ENCODE data around the gene MED14.
"Not testable (repeated sequence)": the region's sequence is repeated elsewhere in the genome, so short reads cannot be mapped to it uniquely, and the experiment has no call there.

The MED14 gene

GRCh38 chrX:40735325-40736169, at the start of gene MED14:
TSS of gene MED14 (minus strand) at chrX:40735542. CDS start at chrX:40735412, 130 bp downstream.
- peak; percentile 85 for DNase-seq

DNA sequence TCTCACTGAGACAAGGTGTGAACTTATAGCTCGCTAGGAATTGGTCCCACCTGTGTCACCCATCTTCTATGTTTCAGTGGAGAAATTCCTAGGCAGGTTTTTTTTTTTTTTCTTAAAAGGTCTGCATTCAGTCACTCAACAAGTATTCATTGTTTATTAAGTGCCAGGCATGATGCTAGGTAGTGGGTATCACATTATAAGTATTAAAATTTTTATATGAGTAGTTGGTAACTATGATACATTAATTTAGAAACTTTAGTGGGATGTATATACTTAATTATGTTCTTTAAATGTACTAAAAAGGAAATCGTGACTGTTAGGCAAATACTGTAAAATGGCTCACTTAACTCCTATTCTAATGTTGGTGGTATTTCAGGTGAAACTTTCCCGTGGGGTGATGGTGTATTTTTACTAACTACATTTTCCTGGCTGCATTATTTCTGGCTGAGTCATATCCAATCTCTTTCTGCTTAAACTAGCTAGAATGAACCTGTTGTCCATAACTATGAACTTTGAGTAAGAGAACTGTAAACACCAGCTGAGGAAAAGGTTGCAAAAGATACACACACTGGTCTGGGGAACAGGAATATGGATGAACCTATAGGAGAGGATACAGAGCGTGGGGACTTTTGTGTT, 49.3 kb upstream of the MED14 start:
- DNase-seq: no peak

- not testable (repeated sequence) for DNase-seq
Observed at GRCh38 chrX:40782644-40783259, 47.4 kb upstream of the MED14 start.

DNA sequence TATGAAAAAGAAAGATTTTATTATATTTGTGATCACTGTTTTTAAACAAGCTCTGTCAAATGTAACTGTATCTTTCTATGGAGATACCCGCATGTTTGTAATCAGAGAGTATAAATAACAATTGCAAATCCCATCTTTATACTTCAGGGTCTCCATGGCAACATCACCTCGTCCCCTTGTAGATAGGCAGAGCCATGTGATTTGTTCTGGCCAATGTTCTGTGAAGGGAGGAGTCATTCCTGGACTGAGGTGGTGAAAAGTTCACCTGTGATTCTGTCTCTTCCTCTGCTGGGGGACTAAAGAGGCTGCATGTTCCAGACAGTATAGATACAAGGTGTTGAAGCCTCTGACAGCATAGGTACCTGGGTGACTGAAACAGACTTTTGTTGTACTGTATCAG, 45.6 kb upstream of the MED14 start:
- DNase-seq: no peak

- no peak for DNase-seq
Observed at GRCh38 chrX:40780082-40780481, 44.7 kb upstream of the MED14 start.

- DNase-seq: no peak
Observed at GRCh38 chrX:40778861-40779575, 43.7 kb upstream of the MED14 start.

DNA sequence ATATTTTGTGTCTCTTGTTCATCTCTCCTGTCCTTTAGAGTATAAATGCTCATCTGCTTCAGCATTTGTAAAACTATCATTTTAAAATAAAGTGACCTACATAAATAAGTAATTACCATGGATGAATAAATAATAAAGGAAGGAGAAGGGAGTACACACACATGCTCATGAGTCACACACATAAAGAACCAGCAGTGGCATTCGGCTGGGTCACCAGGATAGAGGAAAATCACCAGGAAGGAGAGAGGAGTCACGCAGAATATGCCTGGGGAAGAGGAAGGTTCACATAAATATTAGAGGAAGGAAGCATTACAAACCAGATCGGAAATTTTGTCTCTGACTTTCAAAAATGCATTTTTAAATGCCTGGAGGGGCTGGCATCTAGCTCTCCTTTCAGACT, 38.5 kb upstream of the MED14 start:
- DNase-seq: no peak

DNA sequence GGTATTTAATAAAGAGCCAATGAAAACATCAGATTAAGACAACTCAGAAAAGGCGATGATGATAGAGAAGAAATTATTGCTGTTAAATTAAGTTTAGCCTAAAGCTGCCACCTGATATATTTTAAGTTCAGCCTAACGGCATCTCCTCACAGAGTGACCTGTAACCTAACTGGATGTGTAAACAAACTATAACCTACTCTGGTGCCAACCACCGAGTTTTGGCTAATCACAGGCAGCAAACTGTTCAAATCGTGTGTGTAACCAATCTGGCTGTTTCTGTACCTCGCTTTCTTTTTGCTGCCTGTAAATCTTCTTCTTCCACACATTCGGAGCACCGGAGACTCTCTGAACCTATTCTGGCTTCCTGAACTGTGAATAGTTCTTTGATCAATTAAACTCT, 37.8 kb upstream of the MED14 start:
- no peak for DNase-seq

GRCh38 chrX:40772290-40772689, 36.9 kb upstream of the MED14 start:
- DNase-seq: no peak

DNA sequence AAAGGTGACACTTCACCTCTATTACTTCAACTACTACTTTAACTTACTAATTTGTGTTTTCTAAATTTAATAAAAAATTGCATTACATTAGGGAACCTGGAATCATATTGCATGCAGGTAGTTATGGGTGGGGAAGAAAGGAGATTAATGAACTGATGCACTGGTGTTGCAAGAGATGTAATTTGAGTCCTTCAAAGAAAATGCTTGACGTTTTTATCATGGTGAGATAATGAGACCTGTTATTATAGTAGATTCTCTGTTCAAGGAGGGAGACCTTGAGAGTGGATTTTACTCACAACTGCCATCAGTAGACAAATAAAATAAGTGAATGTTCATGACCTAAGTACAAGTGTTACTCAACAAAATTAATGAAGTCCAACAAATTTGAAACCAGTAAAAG, 26.4 kb upstream of the MED14 start:
- DNase-seq: no peak

DNA sequence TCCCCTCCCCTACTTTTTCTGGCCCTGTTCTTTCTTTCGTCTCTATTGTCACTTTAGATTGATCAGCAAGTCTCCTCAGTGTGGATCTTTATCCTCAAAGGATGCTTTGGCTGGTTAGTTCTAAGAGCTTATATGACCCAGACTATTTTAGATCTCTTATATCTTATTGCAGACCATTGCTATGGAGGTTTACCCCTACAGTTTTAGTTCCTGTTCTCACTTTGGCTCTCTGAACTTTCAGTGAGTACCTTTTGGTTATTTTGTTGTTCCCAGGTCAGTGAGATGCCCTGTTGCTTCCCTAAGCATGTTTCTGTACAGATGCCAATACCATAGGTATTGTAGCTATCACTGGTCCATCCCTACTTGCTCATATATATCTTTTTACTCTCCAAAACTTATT, 24.0 kb upstream of the MED14 start:
- DNase-seq: no peak

DNA sequence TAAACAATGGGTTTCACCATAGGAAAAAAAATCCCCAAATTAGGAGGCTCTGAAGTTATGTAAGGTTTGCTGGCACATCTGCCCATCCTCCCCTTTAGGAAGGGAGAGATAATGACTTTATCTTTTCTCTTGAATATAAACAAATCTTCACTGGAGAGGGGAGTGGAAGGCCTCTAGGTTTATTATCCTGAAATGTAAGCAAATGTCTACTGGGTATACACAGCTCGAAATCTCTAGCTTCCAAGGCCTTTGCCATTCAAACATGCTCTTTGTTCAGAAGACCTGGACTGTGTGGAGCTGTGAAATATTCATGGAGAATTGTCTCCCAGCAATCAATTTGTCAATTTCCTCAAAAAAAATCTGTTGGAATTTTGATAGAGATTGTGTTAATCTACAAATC, 21.7 kb upstream of the MED14 start:
- no peak for DNase-seq

DNA sequence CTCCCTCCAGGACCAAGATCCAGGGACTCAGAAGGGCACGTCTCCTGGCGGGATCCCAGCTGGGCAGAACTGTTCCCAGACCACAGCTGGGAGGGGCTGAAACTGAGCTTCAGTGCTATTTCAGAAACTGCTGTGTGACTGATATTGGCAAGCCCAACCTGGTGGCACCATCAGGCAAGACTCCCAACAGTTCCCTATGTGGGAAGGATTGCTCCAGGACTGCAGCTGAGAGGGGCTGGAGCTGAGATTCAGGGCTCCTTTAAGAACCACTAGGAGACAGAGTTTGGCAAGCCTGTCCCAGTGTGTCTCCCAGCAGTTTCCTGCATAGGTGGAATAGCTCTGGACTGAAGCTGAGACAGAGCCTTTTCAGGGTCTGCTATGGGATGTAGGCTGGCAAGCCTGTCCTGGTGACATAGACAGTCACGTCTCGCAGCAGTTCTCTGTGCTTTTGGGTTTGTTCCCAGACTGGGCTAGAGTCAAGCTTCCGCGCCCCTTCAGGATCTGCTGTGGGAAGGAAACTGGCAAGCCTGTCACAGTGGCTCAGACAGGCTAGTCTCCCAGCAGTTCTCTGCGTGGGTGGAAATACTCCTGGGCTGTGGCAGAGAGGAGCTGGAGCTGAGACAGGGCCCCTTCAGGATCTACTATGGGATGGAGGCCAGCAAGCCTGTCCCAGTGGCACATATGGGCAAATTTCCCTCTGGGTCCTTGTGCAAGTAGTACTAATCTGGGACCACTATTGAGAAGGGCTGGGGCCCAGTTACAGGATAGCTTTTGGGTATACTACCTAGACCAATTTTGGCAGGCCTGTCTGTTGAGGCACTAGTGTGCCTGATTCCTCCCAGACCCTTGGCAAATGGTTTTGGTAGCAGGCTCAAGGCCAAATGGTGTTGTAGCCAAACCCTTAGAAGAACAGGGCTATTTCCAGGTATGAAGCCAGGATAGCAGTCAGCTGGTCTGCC, 20.2 kb upstream of the MED14 start:
- DNase-seq: no peak

- DNase-seq: no peak
Observed at GRCh38 chrX:40749681-40750494, 14.5 kb upstream of the MED14 start.

- no peak for DNase-seq
Observed at GRCh38 chrX:40748977-40749376, 13.6 kb upstream of the MED14 start.

- peak; percentile 39 for DNase-seq
Observed at GRCh38 chrX:40746521-40746920, 11.2 kb upstream of the MED14 start.

DNA sequence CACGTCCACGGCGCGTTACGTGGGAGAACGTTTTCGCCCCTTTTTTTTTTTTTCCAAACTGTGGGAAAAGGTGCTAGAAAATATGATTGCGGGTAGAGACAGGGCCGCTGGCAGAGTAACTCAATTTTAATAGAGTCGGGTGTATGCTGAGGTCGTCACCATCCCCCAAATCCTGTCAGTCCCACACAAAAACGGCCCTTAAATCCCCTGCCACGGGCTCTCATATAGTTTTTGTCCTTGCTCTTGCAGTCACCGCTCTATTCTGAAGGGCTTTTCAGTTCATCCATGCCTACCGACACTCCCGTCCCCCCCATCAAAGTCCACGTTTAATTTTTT, 796 bp upstream of the MED14 start:
- DNase-seq: no peak

DNA sequence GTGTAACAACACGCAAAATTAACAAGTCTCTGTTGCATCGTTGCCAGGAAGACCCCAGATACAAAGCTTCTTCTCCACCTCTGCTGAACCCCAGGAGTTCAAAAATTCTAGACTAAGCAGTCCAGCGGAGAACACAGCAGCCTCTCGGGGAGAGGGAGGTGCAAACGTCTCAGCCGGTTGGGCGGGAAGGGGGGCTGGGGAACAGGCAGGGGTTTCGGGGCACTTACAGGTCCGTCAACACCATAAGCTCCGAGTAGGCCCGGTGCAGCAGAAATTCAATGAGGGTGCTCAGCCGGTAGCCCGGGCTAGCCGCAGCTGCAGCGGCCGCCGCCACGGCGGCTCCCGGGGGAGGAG, 394 bp downstream of the MED14 start:
- peak; percentile 2 for DNase-seq

- no peak for DNase-seq
Observed at GRCh38 chrX:40733706-40734105, 1.6 kb downstream of the MED14 start.

DNA sequence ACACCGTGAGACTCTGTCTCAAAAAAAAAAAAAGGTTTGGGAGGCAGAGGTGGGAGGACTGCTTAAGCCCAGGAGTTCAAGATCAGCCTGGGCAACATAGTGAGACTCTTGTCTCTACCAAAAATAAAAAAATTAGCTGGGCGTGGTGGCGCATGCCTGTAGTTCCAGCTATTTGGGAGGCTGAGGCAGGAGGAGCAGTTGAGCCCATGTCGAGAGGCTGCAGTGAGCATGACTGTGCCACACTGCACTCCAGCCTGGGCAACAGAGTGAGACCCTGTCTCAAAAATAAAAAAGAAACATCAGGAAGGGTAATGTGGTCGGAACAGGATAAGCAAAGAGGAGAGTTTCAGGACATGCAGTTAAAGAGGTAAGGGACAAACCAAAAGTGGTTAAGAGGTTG, 2.8 kb downstream of the MED14 start:
- DNase-seq: not testable (repeated sequence)

All from NCI-H2171 (cell line).